Tibial nerve (tissue), 4 donors: ENCODE results near the gene SLC22A12. TPM values are rescaled to one million over a fixed set of nuclear protein-coding genes. Genes with fewer than 3 reads are reported as not detected.

Experiments used
- DNase-seq, 2 donors: peaks; one replicate each; pipeline ENCODE4 v3.0.0-alpha.2; 2019; ENCODE audit warnings: low spot score in 2 of 2
- H3K27ac ChIP-seq, 4 donors: fragments of 200-600 bp; sonication (generic) in 3 of 4; one replicate each; pipeline ENCODE4 v1.5.1; 2017 to 2019; ENCODE audit warnings: mild to moderate bottlenecking in 1 of 4
- H3K27me3 ChIP-seq, 2 donors: fragments of 200-600 bp; sonication (generic) in 1 of 2; one replicate each; pipeline versions ENCODE4 v1.5.1 to v1.6.0; 2017 to 2019
- H3K36me3 ChIP-seq, 3 donors: fragments of 200-600 bp; sonication (generic); one replicate each; pipeline ENCODE4 v1.5.1; 2018 to 2019
- H3K4me1 ChIP-seq, 4 donors: fragments of 200-600 bp; sonication (generic) in 3 of 4; one replicate each; pipeline ENCODE4 v1.5.1; 2017 to 2019
- H3K4me3 ChIP-seq, 4 donors: fragments of 200-600 bp; sonication (generic) in 3 of 4; one replicate each; pipeline ENCODE4 v1.5.1; 2017 to 2019; ENCODE audit warnings: mild to moderate bottlenecking in 1 of 4, moderate library complexity in 1 of 4
- H3K9me3 ChIP-seq, 4 donors: fragments of 200-600 bp; sonication (generic) in 3 of 4; one replicate each; pipeline ENCODE4 v1.5.1; 2017 to 2019
- EP300 ChIP-seq, 2 donors: sonication (generic); formaldehyde crosslinking; IDR thresholded peaks; one replicate each; pipeline ENCODE4 v1.6.1; 2017; ENCODE audit warnings: antibody characterized with exemption in 2 of 2, mild to moderate bottlenecking in 1 of 2
- POLR2A ChIP-seq, 2 donors: fragments of 450-650 bp; IDR thresholded peaks; one replicate each; pipeline ENCODE4 v1.6.1; 2017; ENCODE audit warnings: antibody characterized with exemption in 2 of 2, mild to moderate bottlenecking in 2 of 2, moderate library complexity in 2 of 2
- WGBS, 2 donors: methylation state at CpG; one replicate each; pipeline ENCODE4 v1.1.5; 2018; 5-methylcytosine and 5-hydroxymethylcytosine counted together
- total RNA-seq, 4 donors: library from RNA; depleted of rRNA; stranded (reverse); fragments of >200 nt; gene quantifications; one replicate each; pipeline ENCODE4 v1.1.0, GENCODE V29; 2016
- TF ChIP-seq, protein P1 (sequence below), 5 experiments: fragments of 200-600 bp in 3 of 5; fragments of 450-650 bp in 2 of 5; sonication (generic) in 3 of 5; IDR thresholded peaks; one replicate each; pipeline ENCODE4 v1.5.1; 2016 to 2019; ENCODE audit warnings: antibody characterized with exemption in 5 of 5, mild to moderate bottlenecking in 3 of 5, moderate library complexity in 2 of 5

Gene SLC22A12
- total RNA-seq, 4 donors from 2014 or later, result 0.30 TPM; not detected in 3

DNA sequence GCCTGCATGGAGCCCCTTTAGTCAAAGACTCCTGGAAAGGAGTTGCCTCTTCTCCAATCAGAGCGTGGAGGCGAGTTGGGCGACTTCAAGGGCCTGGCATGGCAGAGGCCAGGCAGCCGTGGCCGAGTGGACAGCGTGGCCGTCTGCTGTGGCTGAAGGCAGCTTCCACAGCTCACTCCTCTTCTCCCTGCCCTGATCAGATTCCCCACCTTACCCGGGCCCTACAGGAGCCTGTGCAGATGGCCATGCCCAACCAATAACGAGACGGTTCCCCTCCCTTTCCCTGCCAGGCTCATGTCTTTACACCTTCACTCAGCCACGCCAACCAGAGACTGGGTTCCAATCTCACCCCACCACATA, 20.0 kb upstream of the SLC22A12 start:
- no peak overlapping the region for H3K27ac ChIP-seq
- TF ChIP-seq, protein P1, sequence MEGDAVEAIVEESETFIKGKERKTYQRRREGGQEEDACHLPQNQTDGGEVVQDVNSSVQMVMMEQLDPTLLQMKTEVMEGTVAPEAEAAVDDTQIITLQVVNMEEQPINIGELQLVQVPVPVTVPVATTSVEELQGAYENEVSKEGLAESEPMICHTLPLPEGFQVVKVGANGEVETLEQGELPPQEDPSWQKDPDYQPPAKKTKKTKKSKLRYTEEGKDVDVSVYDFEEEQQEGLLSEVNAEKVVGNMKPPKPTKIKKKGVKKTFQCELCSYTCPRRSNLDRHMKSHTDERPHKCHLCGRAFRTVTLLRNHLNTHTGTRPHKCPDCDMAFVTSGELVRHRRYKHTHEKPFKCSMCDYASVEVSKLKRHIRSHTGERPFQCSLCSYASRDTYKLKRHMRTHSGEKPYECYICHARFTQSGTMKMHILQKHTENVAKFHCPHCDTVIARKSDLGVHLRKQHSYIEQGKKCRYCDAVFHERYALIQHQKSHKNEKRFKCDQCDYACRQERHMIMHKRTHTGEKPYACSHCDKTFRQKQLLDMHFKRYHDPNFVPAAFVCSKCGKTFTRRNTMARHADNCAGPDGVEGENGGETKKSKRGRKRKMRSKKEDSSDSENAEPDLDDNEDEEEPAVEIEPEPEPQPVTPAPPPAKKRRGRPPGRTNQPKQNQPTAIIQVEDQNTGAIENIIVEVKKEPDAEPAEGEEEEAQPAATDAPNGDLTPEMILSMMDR (IDR thresholded peaks at IDR 0.05), result no peak
- TF ChIP-seq POLR2A (IDR thresholded peaks at IDR 0.05) (no peak), EP300 (IDR thresholded peaks at IDR 0.05) (no peak)
- H3K4me3 ChIP-seq, result no peak overlapping the region
- H3K36me3 ChIP-seq, result no peaks in the 10 kb centered on the region
- DNase-seq, result no peak
- H3K4me1 ChIP-seq, result peaks cover 0 to 14% (median 7%) of the 10 kb centered on the region in 4 donors
- WGBS, 2 donors, result 88 to 94% methylated on average over 11 of the region's 11 CpGs
- H3K27me3 ChIP-seq, result no peaks in the 10 kb centered on the region
- H3K9me3 ChIP-seq, result no peaks in the 10 kb centered on the region

DNA sequence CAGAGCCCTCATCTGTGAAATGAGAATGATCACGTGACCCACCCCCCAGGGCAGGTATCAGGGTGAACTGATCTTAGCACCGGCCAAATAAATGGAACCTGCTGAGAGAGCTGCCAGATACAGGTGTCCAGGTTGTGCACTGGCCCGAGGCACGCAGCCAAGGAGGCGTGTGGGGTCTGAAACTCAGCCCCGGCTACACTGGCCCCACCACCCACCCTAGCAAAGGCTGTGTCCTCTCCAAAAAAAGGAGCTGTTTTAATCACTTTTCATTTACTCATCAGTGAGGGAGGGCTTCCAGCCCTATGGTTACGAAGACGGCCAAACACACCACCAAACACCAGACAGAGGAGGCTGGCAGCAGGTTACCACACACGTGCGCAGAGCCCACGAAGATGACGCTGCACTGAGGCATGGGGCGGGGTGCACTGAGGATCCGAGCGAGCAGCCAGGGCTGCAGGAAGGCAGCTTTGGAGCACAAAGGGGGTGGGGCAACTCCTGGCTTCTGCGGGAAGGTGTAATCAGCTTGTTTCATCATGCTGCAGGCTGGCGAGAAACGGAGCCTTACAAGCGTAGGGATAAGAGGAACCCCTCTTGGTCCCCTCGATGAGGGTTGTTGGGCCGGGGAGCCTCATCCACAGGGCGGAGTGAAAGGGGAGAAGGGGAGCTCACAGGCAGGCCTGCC, 19.5 kb upstream of the SLC22A12 start:
- WGBS, 2 donors, result 67 to 74% methylated on average over 21 to 22 of the region's 22 CpGs
- H3K4me1 ChIP-seq, result peaks cover 0 to 9% (median 5%) of the 10 kb centered on the region in 4 donors
- H3K36me3 ChIP-seq, result no peaks in the 10 kb centered on the region
- H3K4me3 ChIP-seq, result no peak overlapping the region
- no peak overlapping the region for H3K27ac ChIP-seq
- no peaks in the 10 kb centered on the region for H3K27me3 ChIP-seq
- no peak for DNase-seq
- no peaks in the 10 kb centered on the region for H3K9me3 ChIP-seq
- TF ChIP-seq, protein P1 (IDR thresholded peaks at IDR 0.05), result no peak
- no peak for TF ChIP-seq EP300 (IDR thresholded peaks at IDR 0.05)
- TF ChIP-seq POLR2A (IDR thresholded peaks at IDR 0.05), result no peak

DNA sequence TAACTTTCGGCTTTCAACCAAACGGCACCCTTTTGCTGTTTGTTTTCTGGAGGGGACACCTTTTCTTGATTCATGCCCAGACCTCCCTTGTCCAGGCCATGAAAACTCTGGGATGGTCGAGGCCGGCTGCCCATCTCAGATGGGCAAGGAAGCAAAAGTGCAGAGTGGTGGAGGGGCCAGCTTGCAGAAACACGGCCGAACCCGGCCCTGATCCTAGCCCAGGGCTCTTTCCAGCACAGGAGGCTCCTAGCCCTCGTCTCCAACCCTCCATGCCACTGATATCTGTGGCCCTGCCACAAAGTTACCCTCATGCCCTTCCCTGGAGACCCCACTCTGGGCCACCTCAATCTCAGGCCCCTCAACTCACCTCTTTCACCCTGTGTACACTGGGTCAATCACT, 18.9 kb upstream of the SLC22A12 start:
- peaks cover 0 to 3% (median under 1%) of the 10 kb centered on the region in 4 donors for H3K4me1 ChIP-seq
- H3K9me3 ChIP-seq, result no peaks in the 10 kb centered on the region
- TF ChIP-seq, protein P1 (IDR thresholded peaks at IDR 0.05), result no peak
- TF ChIP-seq POLR2A (IDR thresholded peaks at IDR 0.05) (no peak), EP300 (IDR thresholded peaks at IDR 0.05) (no peak)
- no peak overlapping the region for H3K27ac ChIP-seq
- 85% methylated on average over 8 of the region's 8 CpGs for whole genome bisulfite sequencing, 2 donors
- H3K36me3 ChIP-seq, result no peaks in the 10 kb centered on the region
- DNase-seq, result no peak
- H3K27me3 ChIP-seq, result no peaks in the 10 kb centered on the region
- H3K4me3 ChIP-seq, result no peak overlapping the region

DNA sequence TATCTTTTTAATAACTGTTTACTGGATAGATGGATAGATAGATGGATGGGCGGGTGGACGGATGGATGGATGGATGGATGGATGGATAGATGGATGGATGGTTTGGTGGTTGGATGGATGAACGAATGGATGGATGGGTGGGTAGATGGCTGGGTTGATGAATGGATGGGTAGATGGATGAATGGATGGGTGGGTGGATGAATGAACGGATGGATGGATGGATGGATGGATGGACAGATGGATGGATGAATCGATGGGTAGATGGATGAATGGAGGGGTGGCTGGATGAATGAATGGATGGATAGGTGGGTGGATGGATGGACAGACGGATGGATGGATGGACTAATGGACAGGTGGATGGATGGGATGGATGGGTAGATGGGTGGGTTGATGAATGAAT, 13.8 kb upstream of the SLC22A12 start:
- no peak for DNase-seq
- H3K27me3 ChIP-seq, result no peaks in the 10 kb centered on the region
- 93 to 96% methylated on average over 6 of the region's 6 CpGs for WGBS, 2 donors
- H3K4me1 ChIP-seq, result no peaks in the 10 kb centered on the region
- H3K9me3 ChIP-seq, result no peaks in the 10 kb centered on the region
- H3K36me3 ChIP-seq, result no peaks in the 10 kb centered on the region
- no peak overlapping the region for H3K27ac ChIP-seq
- TF ChIP-seq, protein P1 (IDR thresholded peaks at IDR 0.05), result no peak
- TF ChIP-seq POLR2A (IDR thresholded peaks at IDR 0.05) (no peak), EP300 (IDR thresholded peaks at IDR 0.05) (no peak)
- no peak overlapping the region for H3K4me3 ChIP-seq

DNA sequence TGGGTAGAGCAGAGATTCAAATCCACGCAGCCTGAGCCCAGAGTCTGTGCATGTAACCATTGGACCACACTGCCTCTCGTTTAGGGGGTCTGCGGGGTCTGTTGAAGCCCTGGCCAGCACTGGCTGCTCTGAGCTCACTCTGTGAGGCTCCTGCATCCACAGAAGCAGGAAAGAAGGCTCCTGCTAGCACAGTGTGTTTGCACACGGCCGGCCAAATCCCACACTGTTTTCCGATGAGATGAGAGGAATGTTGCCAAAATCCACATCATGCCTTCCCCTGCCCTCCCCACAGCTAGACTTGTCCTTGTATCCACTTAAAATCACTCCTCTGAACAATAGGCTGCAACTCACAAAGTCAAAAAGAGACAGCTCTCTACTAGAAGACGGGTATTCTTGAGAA, 10.6 kb upstream of the SLC22A12 start:
- H3K36me3 ChIP-seq, result no peaks in the 10 kb centered on the region
- no peak for TF ChIP-seq EP300 (IDR thresholded peaks at IDR 0.05)
- TF ChIP-seq, protein P1 (IDR thresholded peaks at IDR 0.05), result no peak
- TF ChIP-seq POLR2A (IDR thresholded peaks at IDR 0.05), result no peak
- DNase-seq, result no peak
- H3K4me3 ChIP-seq, result no peak overlapping the region
- no peaks in the 10 kb centered on the region for H3K9me3 ChIP-seq
- WGBS, 2 donors, result 41 to 44% methylated on average over 7 of the region's 7 CpGs
- no peaks in the 10 kb centered on the region for H3K4me1 ChIP-seq
- H3K27me3 ChIP-seq, result no peaks in the 10 kb centered on the region
- H3K27ac ChIP-seq, result no peak overlapping the region
